ENCODE results near the gene NUBPL.

The NUBPL gene

GRCh38 chr14:31893221-31893757, 332.1 kb downstream of the NUBPL start:
- no peaks in the 10 kb centered on the region for H3K79me2 ChIP-seq (ENCODE audit: low read length)
- no peak for TF ChIP-seq CTCF (IDR thresholded peaks at IDR 0.05; ENCODE audit: low read length)
- no peak for TF ChIP-seq EZH2phosphoT487 (IDR thresholded peaks at IDR 0.05; ENCODE audit: low read length)
- no peak for TF ChIP-seq EZH2 (optimal IDR thresholded peaks at IDR 0.05; ENCODE audit: low read depth, low read length)
- H3K36me3 ChIP-seq (replicated peaks; ENCODE audit: insufficient read depth, low read length) = no peaks in the 10 kb centered on the region
- no peaks in the 10 kb centered on the region for H3K4me1 ChIP-seq (ENCODE audit: low read length)
- H2AFZ ChIP-seq (ENCODE audit: low read length) = no peak overlapping the region
- DNase-seq = no peak
- no peak overlapping the region for H3K4me3 ChIP-seq (ENCODE audit: low read length)
- no peaks in the 10 kb centered on the region for H3F3A ChIP-seq (ENCODE audit: insufficient read depth, low read length)
- no peaks in the 10 kb centered on the region for H4K20me1 ChIP-seq (ENCODE audit: insufficient read depth, low read length)
- no peak overlapping the region for H3K9ac ChIP-seq (ENCODE audit: low read length)
- no peaks in the 10 kb centered on the region for H3K9me2 ChIP-seq (replicated peaks; ENCODE audit: insufficient read depth, low read length)
- no peak overlapping the region for H3K4me2 ChIP-seq (ENCODE audit: low read depth, low read length)
- H3K9me3 ChIP-seq (replicated peaks; ENCODE audit: insufficient read depth, low read length) = no peaks in the 10 kb centered on the region
- no peaks in the 10 kb centered on the region for H3K27me3 ChIP-seq (replicated peaks; ENCODE audit: insufficient read depth, low read length)
- H3K27ac ChIP-seq (ENCODE audit: low read length) = no peak overlapping the region

- no peak overlapping the region for H3K27ac ChIP-seq (ENCODE audit: low read length)
- H2AFZ ChIP-seq (ENCODE audit: low read length) = no peak overlapping the region
- TF ChIP-seq EZH2 (optimal IDR thresholded peaks at IDR 0.05; ENCODE audit: low read depth, low read length) (no peak), CTCF (IDR thresholded peaks at IDR 0.05; ENCODE audit: low read length) (no peak), EZH2phosphoT487 (IDR thresholded peaks at IDR 0.05; ENCODE audit: low read length) (no peak)
- H3F3A ChIP-seq (ENCODE audit: insufficient read depth, low read length) = no peaks in the 10 kb centered on the region
- no peaks in the 10 kb centered on the region for H3K36me3 ChIP-seq (replicated peaks; ENCODE audit: insufficient read depth, low read length)
- H4K20me1 ChIP-seq (ENCODE audit: insufficient read depth, low read length) = no peaks in the 10 kb centered on the region
- no peak overlapping the region for H3K4me2 ChIP-seq (ENCODE audit: low read depth, low read length)
- H3K9me3 ChIP-seq (replicated peaks; ENCODE audit: insufficient read depth, low read length) = no peaks in the 10 kb centered on the region
- no peaks in the 10 kb centered on the region for H3K79me2 ChIP-seq (ENCODE audit: low read length)
- H3K27me3 ChIP-seq (replicated peaks; ENCODE audit: insufficient read depth, low read length) = no peaks in the 10 kb centered on the region
- H3K9ac ChIP-seq (ENCODE audit: low read length) = no peak overlapping the region
- no peaks in the 10 kb centered on the region for H3K9me2 ChIP-seq (replicated peaks; ENCODE audit: insufficient read depth, low read length)
- no peak overlapping the region for H3K4me3 ChIP-seq (ENCODE audit: low read length)
- DNase-seq = no peak
- no peaks in the 10 kb centered on the region for H3K4me1 ChIP-seq (ENCODE audit: low read length)
Measured at GRCh38 chr14:31894351-31894750, 333.1 kb downstream of the NUBPL start.

DNA sequence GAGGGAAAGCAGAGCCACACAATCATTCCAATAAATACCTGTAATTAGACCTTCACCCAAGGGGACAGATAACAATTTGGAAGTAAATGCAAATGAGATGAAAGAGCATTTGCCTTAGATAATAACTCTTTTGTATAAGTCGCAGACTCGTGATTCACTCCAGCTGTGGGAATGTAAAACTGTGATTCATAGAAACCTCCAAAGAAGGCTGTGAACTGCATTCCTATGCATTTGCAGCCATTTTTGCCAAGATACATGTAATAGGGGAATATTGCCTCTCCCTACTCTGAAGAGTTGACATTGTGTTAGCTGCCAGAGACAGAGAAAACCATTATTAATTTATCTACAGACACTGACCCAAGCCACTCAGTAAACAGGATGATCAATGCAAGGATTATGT, 334.0 kb downstream of the NUBPL start:
- H3K9me2 ChIP-seq (replicated peaks; ENCODE audit: insufficient read depth, low read length) = no peaks in the 10 kb centered on the region
- H3K36me3 ChIP-seq (replicated peaks; ENCODE audit: insufficient read depth, low read length) = no peaks in the 10 kb centered on the region
- H3K4me3 ChIP-seq (ENCODE audit: low read length) = no peak overlapping the region
- no peaks in the 10 kb centered on the region for H3F3A ChIP-seq (ENCODE audit: insufficient read depth, low read length)
- no peak for TF ChIP-seq EZH2 (optimal IDR thresholded peaks at IDR 0.05; ENCODE audit: low read depth, low read length)
- TF ChIP-seq CTCF (IDR thresholded peaks at IDR 0.05; ENCODE audit: low read length) = no peak
- no peak for TF ChIP-seq EZH2phosphoT487 (IDR thresholded peaks at IDR 0.05; ENCODE audit: low read length)
- H3K9me3 ChIP-seq (replicated peaks; ENCODE audit: insufficient read depth, low read length) = no peaks in the 10 kb centered on the region
- H3K9ac ChIP-seq (ENCODE audit: low read length) = no peak overlapping the region
- DNase-seq = no peak
- no peaks in the 10 kb centered on the region for H3K79me2 ChIP-seq (ENCODE audit: low read length)
- no peaks in the 10 kb centered on the region for H4K20me1 ChIP-seq (ENCODE audit: insufficient read depth, low read length)
- H3K4me2 ChIP-seq (ENCODE audit: low read depth, low read length) = no peak overlapping the region
- H3K4me1 ChIP-seq (ENCODE audit: low read length) = no peaks in the 10 kb centered on the region
- no peaks in the 10 kb centered on the region for H3K27me3 ChIP-seq (replicated peaks; ENCODE audit: insufficient read depth, low read length)
- no peak overlapping the region for H3K27ac ChIP-seq (ENCODE audit: low read length)
- H2AFZ ChIP-seq (ENCODE audit: low read length) = no peak overlapping the region

Measured in MM.1S (cell line).